HepG2 (cell line): Measurements from ENCODE around the gene SEMA7A. TPM values are rescaled to one million over a fixed set of nuclear protein-coding genes. Genes with fewer than 3 reads are reported as not detected.

Source experiments
- AHR ChIP-seq: IDR thresholded peaks from 2 replicates; pipeline ENCODE4 v1.6.1; 2018; ENCODE audit warnings: missing genetic modification reagents, missing compliant biosample characterization
- ARNT ChIP-seq: fragments of 450-650 bp; IDR thresholded peaks from 2 replicates; pipeline ENCODE4 v1.6.1; 2017
- ELF1 ChIP-seq: sonication (generic); formaldehyde crosslinking; IDR thresholded peaks from 2 replicates; pipeline ENCODE4 v1.4.0; 2020; ENCODE audit warnings: missing genetic modification reagents
- HHEX ChIP-seq: IDR thresholded peaks from 2 replicates; pipeline ENCODE4 v1.6.1; 2016; ENCODE audit warnings: control low read depth
- HOXD1 ChIP-seq: sonication (generic); formaldehyde crosslinking; IDR thresholded peaks from 2 replicates; pipeline ENCODE4 v1.5.0; 2020; ENCODE audit warnings: missing genetic modification reagents
- KAT8 ChIP-seq: IDR thresholded peaks from 2 replicates; pipeline ENCODE4 v1.6.1; 2016; ENCODE audit warnings: missing genetic modification reagents, missing compliant biosample characterization
- NKX3-1 ChIP-seq: sonication (generic); formaldehyde crosslinking; IDR thresholded peaks from 2 replicates; pipeline ENCODE4 v1.5.0; 2020; ENCODE audit warnings: missing genetic modification reagents
- RARA ChIP-seq: IDR thresholded peaks from 2 replicates; pipeline ENCODE4 v1.6.1; 2016; ENCODE audit warnings: missing genetic modification reagents, missing compliant biosample characterization
- RXRA ChIP-seq: sonication (generic); formaldehyde crosslinking; IDR thresholded peaks from 2 replicates; pipeline ENCODE4 v1.5.1; 2020; ENCODE audit warnings: missing genetic modification reagents
- SALL2 ChIP-seq: sonication (generic); formaldehyde crosslinking; IDR thresholded peaks from 2 replicates; pipeline ENCODE4 v1.8.1; 2023; ENCODE audit warnings: mild to moderate bottlenecking, missing genetic modification reagents, inconsistent platforms
- SRSF9 ChIP-seq: fragments of 200-400 bp; formaldehyde crosslinking; IDR thresholded peaks from 2 replicates; pipeline ENCODE4 v1.6.1; 2018; ENCODE audit warnings: borderline replicate concordance, mild to moderate bottlenecking, low read depth, low read length; ENCODE audit not compliant: insufficient read depth, poor library complexity, severe bottlenecking
- SUZ12 ChIP-seq: fragments of 150-350 bp; IDR thresholded peaks from 2 replicates; pipeline ENCODE4 v1.6.1; 2014; ENCODE audit warnings: low read depth, low read length
- TAF1 ChIP-seq: sonication (generic); formaldehyde crosslinking; IDR thresholded peaks from 2 replicates; pipeline ENCODE4 v1.4.0; 2020; ENCODE audit warnings: missing genetic modification reagents
- TMF1 ChIP-seq: sonication (generic); formaldehyde crosslinking; IDR thresholded peaks from 2 replicates; pipeline ENCODE4 v1.8.1; 2022; ENCODE audit warnings: low read depth, missing genetic modification reagents
- ZC3H4 ChIP-seq: sonication (generic); formaldehyde crosslinking; IDR thresholded peaks from 2 replicates; pipeline ENCODE4 v1.4.0; 2020; ENCODE audit warnings: missing genetic modification reagents, borderline replicate concordance
- ZFY ChIP-seq: sonication (generic); formaldehyde crosslinking; IDR thresholded peaks from 2 replicates; pipeline ENCODE4 v1.4.0; 2020; ENCODE audit warnings: missing genetic modification reagents
- ZNF263 ChIP-seq: sonication (generic); formaldehyde crosslinking; IDR thresholded peaks from 2 replicates; pipeline ENCODE4 v1.4.0; 2020; ENCODE audit warnings: missing genetic modification reagents
- ZNF556 ChIP-seq: sonication (generic); formaldehyde crosslinking; IDR thresholded peaks from 2 replicates; pipeline ENCODE4 v1.4.0; 2020; ENCODE audit warnings: mild to moderate bottlenecking, missing genetic modification reagents, borderline replicate concordance
- ZNF564 ChIP-seq: sonication (generic); formaldehyde crosslinking; IDR thresholded peaks from 2 replicates; pipeline ENCODE4 v1.8.1; 2023; ENCODE audit warnings: mild to moderate bottlenecking, missing genetic modification reagents
- ZNF772 ChIP-seq: sonication (generic); formaldehyde crosslinking; IDR thresholded peaks from 2 replicates; pipeline ENCODE4 v1.5.0; 2020; ENCODE audit warnings: mild to moderate bottlenecking, missing genetic modification reagents
- polyA plus RNA-seq, 8 experiments: library from polyadenylated mRNA; depleted of rRNA in 3 of 8; stranded (reverse) in 7 of 8; unstranded in 1 of 8; fragments of >200 nt; fragmentation: Illumina TruSeq in 4 of 8; extraction: Trizol in 4 of 8; gene quantifications; 2 replicates each; pipeline versions ENCODE4 v1.2.1 to v1.2.3, GENCODE V29; 2011 to 2016; ENCODE audit warnings: low read depth in 4 of 8, missing spikeins in 1 of 8, mixed read lengths in 1 of 8; ENCODE audit not compliant: insufficient read depth in 1 of 8
- total RNA-seq, 5 experiments: library from RNA; depleted of rRNA; stranded (reverse); fragments of >200 nt; fragmentation: Illumina TruSeq; extraction: Trizol; gene quantifications; 2 replicates each; pipeline ENCODE4 v1.2.3, GENCODE V29; 2016; ENCODE audit warnings: low read depth in 1 of 5
- TF ChIP-seq, protein P1 (sequence below): sonication (generic); formaldehyde crosslinking; IDR thresholded peaks from 2 replicates; pipeline ENCODE4 v1.4.0; 2020; ENCODE audit warnings: missing genetic modification reagents, mild to moderate bottlenecking, borderline replicate concordance
- TF ChIP-seq, protein P2 (sequence below): sonication (generic); formaldehyde crosslinking; IDR thresholded peaks from 2 replicates; pipeline ENCODE4 v1.8.1; 2023; ENCODE audit warnings: mild to moderate bottlenecking, missing genetic modification reagents
- TF ChIP-seq, protein P3 (sequence below): sonication (generic); formaldehyde crosslinking; IDR thresholded peaks from 2 replicates; pipeline ENCODE4 v1.4.0; 2020; ENCODE audit warnings: missing genetic modification reagents

Gene SEMA7A
- total and polyA plus RNA-seq, 2 of the 13 experiments (the other 11 are each of a cell fraction or from before 2014, with no cell fraction given), result 9.0 to 15.8 TPM

DNA sequence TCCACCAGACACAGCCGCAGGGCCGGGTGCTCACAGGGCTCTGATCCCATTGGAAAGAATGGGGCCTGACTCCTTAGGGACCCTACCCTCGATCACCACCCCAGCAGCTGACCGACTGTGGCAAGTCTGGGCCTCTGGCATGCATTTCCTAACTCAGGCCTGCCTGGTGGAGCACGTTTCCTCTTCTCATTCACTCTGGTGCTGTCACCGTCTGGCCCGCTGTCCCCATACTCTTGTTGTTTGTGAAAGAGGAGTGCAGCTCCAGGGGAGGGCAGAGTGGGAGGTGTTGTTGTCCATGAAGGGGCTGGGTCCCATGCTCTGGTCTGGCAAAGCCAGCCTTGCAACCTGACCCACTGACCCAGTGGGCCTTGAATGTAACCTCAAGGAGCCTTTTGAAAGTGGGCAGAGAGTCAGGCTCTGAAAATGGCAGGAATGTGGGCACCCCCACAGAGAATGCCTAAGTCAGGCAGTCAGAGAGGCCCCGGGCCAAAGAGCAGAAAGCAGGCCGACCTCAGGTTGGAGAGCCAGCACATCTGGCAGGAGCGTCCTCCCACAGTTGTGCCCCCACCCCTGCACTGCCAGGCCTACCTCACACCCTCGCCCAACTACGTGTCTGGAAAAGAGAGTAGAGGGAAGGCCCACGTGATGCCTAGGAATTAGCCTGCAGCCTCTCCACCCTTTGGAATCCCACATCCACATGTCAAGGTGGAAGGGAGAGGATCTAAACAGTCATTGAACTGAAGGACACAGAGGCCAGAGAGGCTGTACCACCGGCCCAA, 10.9 kb downstream of the SEMA7A start (continued):
- TF ChIP-seq, protein P1, sequence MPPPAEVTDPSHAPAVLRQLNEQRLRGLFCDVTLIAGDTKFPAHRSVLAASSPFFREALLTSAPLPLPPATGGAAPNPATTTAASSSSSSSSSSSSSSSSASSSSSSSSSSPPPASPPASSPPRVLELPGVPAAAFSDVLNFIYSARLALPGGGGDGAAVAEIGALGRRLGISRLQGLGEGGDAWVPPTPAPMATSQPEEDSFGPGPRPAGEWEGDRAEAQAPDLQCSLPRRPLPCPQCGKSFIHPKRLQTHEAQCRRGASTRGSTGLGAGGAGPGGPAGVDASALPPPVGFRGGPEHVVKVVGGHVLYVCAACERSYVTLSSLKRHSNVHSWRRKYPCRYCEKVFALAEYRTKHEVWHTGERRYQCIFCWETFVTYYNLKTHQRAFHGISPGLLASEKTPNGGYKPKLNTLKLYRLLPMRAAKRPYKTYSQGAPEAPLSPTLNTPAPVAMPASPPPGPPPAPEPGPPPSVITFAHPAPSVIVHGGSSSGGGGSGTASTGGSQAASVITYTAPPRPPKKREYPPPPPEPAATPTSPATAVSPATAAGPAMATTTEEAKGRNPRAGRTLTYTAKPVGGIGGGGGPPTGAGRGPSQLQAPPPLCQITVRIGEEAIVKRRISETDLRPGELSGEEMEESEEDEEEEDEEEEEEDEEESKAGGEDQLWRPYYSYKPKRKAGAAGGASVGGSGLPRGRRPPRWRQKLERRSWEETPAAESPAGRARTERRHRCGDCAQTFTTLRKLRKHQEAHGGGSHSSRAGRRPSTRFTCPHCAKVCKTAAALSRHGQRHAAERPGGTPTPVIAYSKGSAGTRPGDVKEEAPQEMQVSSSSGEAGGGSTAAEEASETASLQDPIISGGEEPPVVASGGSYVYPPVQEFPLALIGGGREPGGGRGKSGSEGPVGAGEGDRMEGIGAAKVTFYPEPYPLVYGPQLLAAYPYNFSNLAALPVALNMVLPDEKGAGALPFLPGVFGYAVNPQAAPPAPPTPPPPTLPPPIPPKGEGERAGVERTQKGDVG (CRISPR knock-in tag), result 0 out of 2 replicates have a peak, but pooled peaks have one; percentile 1
- TF ChIP-seq NKX3-1 (no peak), RARA (peak; percentile 74), ZNF556 (no peak), SALL2 (CRISPR knock-in tag) (no peak), ELF1 (no peak), HOXD1 (CRISPR knock-in tag) (0 out of 2 replicates have a peak, but pooled peaks have one; percentile 42), SUZ12 (no peak), SRSF9 (no peak), AHR (no peak), ZFY (CRISPR knock-in tag) (peak; percentile 76), ZNF263 (CRISPR knock-in tag) (peak; percentile 57; the same call in 1 of the 2 replicates), TMF1 (CRISPR knock-in tag) (no peak), KAT8 (CRISPR knock-in tag) (no peak), ARNT (no peak), TAF1 (CRISPR knock-in tag) (peak; percentile 26; the same call in 1 of the 2 replicates), HHEX (CRISPR knock-in tag) (no peak), ZC3H4 (CRISPR knock-in tag) (peak; percentile 5; the same call in 1 of the 2 replicates), ZNF564 (0 out of 2 replicates have a peak, but pooled peaks have one; percentile 50), ZNF772 (CRISPR knock-in tag) (no peak), RXRA (CRISPR knock-in tag) (peak; percentile 87)
- TF ChIP-seq, protein P2, sequence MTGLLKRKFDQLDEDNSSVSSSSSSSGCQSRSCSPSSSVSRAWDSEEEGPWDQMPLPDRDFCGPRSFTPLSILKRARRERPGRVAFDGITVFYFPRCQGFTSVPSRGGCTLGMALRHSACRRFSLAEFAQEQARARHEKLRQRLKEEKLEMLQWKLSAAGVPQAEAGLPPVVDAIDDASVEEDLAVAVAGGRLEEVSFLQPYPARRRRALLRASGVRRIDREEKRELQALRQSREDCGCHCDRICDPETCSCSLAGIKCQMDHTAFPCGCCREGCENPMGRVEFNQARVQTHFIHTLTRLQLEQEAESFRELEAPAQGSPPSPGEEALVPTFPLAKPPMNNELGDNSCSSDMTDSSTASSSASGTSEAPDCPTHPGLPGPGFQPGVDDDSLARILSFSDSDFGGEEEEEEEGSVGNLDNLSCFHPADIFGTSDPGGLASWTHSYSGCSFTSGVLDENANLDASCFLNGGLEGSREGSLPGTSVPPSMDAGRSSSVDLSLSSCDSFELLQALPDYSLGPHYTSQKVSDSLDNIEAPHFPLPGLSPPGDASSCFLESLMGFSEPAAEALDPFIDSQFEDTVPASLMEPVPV, result 0 out of 2 replicates have a peak, but pooled peaks have one; percentile 49
- TF ChIP-seq, protein P3, sequence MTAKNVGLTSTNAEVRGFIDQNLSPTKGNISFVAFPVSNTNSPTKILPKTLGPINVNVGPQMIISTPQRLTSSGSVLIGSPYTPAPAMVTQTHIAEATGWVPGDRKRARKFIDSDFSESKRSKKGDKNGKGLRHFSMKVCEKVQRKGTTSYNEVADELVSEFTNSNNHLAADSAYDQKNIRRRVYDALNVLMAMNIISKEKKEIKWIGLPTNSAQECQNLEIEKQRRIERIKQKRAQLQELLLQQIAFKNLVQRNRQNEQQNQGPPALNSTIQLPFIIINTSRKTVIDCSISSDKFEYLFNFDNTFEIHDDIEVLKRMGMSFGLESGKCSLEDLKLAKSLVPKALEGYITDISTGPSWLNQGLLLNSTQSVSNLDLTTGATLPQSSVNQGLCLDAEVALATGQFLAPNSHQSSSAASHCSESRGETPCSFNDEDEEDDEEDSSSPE, result no peak
